HG03060 (cell line): ENCODE results near the gene INPP4B.
"Not testable (repeated sequence)": the region's sequence is repeated elsewhere in the genome, so short reads cannot be mapped to it uniquely, and the experiment has no call there.

ENCODE experiments used
- ATAC-seq: cut with Tn5 transposase; IDR thresholded peaks from one replicate; pipeline ENCODE4 v1.9.1; 2021; ENCODE audit warnings: low read depth, moderate number of reproducible peaks; ENCODE audit not compliant: unreplicated experiment

INPP4B gene

DNA sequence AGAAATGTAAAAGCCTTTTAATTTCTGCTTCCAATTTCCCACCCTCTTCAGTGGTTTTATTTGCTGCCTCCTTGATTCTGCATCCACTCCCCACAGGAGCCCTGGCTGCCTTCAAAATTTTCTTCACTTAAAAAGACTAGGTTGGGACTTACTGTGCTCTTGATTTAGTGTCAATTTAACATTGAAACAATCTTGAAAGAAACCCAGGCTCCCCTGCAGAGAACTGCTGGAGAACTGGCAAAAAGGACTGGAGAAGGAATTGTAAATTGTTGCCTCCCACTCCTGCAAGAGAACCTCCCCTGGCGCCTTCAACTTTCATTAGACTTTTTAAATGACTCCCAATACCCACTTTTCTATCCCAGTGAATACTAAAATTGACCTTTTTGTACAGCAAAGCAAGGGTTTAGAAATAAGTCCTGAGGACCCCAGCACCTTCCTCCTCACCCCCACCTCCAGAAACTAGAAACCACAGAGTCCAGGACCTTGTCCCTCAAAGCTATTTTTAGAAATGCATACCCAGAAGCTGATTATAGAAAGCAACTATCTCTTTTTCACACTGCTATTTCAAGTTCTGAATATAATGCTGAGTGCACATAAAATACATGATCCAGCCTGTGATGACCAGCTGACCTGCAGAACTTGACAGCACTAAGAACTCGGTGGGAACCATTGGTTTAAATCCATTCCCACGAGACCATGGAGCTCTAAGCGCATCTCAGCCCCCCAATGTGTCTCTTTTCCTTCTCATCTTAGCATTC lies 155.5 kb downstream of the INPP4B start:
- no peak for ATAC-seq

GRCh38 chr4:142687547-142688275 lies 158.4 kb downstream of the INPP4B start:
- ATAC-seq: no peak

DNA sequence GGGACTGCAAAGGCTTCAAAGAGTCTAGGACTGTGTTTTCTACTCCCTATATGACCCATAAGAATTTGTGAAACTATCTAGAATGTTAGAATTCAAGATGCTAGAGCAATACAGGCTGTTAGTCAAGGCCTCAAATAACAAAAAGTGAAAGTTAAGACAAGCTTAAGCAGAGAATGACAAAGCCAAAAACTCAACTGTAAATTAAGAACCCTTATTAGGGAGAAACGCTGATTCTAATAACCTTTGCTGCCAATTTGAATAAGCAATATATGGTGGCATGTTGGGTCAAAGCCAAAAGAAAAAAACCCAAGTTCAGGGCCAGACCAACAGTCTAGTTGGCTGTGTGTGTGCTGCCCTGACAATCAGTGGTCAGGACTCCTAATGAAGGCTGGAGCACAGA lies 160.0 kb downstream of the INPP4B start:
- no peak for ATAC-seq

- ATAC-seq: no peak
These were observed 162.1 kb downstream of the INPP4B start for GRCh38 chr4:142683997-142684396.

DNA sequence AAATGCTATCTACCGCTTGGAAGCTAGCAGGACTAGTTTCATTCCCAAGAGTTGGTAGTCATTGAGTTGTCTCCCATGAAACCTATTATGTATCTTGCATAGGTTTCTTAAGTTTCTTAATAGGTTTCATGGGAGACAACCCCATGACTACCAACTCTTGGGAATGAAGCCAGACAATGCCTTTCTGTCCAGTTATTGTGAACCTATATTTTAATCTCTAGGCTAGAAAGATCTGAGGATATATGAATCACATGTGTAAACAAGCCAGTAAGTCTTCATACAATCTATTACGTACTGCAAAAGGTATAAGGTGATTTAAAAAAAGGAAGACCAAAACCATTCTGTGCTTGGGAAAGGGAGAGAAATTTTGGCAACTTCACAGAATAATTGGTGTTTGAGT lies 162.6 kb downstream of the INPP4B start:
- ATAC-seq: no peak

DNA sequence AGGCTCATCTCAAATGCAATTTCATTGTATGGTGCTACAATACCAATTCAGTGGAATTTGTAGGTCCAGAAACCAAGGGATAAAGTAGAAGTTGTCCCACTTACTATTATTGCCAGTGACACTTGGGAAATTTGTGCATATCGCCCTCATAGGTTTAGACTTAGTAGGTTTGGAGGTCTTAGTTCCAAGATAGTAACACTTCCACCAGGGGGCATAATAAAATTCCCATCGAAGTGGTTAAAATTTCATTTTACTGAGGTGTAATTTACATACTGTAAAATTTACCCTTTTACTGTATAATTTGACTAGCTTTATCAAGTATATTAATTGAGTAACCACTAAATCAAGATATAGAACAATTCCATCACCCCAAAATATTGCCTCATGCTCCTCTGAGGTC lies 174.6 kb downstream of the INPP4B start:
- no peak for ATAC-seq

DNA sequence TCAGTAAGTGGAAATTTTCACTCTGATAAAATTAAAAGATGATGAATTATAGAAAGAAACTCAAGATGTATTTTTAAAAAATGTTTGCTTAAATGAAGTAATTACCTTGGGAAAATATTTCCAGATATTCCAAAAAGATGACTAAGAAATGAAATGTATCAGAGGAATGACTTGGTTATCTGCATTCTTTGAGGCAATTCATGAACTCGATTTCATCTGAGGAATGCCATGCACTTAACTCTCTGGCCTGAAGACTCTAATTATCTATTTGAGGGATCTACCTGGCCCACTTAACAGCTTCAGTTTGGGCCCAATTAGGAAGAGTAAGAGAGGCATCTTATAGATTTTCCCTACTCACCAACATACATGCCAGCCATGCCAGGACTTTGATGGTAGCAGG lies 182.3 kb downstream of the INPP4B start:
- ATAC-seq: no peak

DNA sequence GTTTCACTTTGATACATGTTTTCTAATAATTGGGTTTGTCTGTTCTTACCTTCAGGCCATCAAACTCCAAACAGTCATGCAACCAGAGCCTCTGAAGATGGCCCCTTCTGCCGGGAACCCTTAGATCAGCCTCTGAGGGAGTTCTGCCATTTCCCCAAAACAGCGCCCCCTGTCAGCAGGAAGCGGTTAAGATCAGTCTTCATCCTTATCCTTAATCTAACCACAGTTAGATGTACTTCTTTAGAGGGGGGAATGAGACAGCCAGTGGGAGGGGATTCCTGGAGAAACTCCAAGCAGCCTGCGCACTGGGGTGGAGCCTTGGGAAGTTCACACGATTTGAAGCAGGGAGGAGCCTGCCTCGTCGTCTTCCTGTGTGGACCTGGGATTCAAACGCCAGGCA lies 185.4 kb downstream of the INPP4B start:
- ATAC-seq: no peak

- no peak for ATAC-seq
These were observed 189.9 kb downstream of the INPP4B start for GRCh38 chr4:142656178-142656577.

DNA sequence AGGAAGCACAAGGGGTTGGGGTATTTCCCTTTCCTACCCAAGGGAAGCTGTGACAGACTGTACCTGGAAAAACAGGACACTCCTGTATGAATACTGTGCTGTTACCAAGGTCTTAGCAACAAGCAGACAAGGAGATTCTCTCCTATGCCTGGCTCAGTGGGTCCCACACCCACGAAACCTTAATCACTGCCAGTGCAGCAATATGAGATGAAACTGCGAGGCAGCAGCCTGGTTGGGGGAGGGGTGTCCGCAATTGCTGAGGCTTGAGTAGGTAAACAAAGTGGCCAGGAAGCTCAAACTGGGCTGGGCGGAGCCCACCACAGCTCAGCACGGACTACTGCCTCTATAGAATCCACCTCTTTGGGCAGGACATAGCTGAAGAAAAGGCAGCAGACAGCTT lies 197.7 kb downstream of the INPP4B start:
- no peak for ATAC-seq

DNA sequence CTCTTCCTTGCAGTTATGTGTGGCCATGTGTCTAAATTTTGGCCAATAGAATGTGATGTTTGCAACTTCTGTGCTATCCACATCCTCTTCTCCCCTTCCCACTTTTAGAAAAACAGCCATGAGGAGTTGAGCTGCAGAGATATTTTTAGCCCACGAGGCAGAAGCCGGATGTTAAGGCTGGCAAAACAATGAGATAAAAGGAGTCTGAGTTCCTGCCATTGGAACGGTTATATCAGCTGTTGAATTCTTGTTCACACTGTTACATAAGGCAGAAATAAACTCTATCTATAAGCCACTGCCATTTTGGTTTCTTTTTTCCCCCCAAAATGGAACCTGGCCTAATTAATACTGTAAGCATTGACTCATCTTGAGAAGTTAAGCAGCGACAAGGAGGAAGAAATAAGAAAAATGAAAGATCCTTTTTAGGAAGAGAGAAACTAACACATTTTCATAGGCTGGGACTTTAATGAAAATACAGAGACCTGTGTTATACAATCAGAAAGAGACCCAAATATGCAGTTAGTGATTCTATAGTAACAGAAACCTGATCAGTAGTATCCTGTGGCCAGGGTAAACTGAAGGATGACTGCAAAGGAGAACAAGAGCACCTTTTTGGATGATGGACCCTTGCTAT lies 200.5 kb downstream of the INPP4B start:
- ATAC-seq: no peak

DNA sequence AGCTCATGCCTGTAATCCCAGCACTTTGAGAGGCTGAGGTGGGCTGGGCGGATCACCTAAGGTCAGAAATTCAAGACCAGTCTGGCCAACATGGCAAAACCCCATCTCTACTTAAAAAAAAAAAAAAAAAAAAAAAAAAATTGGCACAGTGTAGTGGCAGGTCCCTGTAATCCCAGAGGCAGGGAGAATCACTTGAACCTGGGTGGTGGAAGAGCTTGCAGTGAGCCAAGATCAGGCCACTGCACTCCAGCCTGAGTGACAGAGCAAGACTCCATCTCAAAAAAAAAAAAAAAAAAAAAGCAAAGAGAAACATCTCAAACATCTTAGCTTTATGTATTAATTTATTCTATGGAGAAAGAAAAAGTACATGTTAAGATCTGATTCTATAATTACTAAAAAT lies 201.5 kb downstream of the INPP4B start:
- ATAC-seq: not testable (repeated sequence)

GRCh38 chr4:142637614-142638013 lies 208.5 kb downstream of the INPP4B start:
- no peak for ATAC-seq

- ATAC-seq: no peak
These were observed 214.3 kb downstream of the INPP4B start for GRCh38 chr4:142631836-142632235.

DNA sequence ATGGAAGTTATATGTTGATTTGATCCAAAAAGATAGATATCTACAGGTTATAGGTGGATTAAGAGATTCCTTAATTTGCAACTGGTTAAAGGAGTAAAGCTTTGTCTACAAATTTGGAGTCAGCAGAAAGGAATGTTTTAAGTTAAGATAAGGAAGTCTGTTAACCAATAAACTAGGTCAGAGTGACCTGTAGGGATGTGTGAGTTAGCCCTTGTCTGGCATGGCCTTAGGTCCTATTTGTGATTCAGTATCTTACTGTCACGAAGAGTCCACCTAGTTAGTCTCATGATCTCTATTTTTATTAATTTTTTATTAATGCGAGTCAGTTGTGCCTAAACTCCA lies 230.8 kb downstream of the INPP4B start:
- ATAC-seq: no peak

DNA sequence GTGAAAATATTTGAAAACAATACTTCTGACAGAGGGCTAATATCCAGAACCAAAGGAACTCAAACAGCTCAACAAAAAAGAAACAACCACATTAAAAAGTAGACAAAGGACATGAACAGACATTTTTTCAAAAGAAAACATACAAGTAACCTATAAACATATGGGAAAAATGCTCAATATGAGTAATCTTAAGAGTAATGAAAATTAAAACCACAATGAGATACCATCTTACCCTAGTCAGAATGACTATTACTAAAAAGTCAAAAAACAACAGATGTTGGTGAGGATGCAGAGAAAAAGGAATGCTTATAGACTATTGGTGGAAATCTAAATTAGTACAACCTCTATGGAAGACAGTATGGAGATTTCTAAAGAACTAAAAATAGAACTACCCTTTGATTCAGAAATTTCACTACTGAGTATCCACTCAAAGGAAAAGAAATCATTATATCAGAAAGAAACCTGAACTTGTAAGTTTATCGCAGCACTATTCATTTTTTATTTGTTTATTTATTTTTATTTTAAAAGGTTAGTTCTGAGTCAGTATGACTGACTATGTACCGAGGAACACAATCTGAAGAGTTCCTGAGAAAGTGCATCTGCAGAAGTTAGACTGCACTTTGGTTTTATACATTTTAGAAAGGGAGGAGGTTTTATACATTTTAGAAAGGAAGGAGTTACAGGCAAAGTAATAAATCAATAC lies 231.3 kb downstream of the INPP4B start:
- ATAC-seq: no peak

- ATAC-seq: no peak
These were observed 238.1 kb downstream of the INPP4B start for GRCh38 chr4:142607976-142608375.

- no peak for ATAC-seq
These were observed 245.1 kb downstream of the INPP4B start for GRCh38 chr4:142600952-142601351.

DNA sequence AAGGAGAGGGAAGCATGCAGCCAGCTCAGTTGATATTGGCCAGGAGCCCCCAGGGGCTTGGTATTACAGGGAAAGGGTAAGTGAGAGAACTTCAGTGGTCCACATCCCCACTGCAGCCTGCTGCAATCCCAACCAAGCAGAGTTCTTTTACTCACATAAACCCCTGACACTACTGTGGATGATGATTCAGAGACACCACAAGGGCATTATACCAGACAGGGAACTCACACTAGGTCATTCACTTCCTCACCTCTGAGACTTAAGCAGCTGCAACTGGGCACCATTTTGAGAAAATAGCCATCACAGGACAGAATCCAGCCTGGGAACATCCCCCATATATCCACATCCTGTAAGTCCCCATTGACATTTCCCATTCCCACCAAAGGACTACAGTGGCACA lies 248.0 kb downstream of the INPP4B start:
- ATAC-seq: no peak

GRCh38 chr4:142596595-142596994 lies 249.5 kb downstream of the INPP4B start:
- no peak for ATAC-seq

DNA sequence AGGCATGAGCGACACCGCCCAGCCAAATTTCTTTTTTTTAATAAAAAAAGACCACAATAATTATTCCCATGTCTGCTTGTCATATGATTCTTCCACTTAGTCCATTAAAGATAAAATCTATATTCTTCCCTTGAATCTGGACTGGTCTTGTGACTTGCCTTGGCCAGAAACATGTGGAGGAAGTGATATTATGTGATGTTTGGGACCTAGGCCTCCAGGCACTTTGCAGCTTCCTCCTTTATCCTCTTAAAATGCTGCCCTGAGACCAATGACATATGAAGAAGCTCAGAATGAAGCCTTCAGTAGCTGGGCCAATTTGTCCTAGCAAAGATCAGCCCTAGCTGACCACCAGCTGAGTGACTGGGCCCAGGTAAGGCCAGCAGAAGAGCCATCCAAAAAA lies 250.0 kb downstream of the INPP4B start:
- ATAC-seq: no peak
